Gastrocnemius medialis (tissue), 4 donors: Measurements from ENCODE around the gene TFAP2A.

Source experiments
- CTCF ChIP-seq, 5 experiments: fragments of 450-650 bp in 3 of 5; fragments of 200-600 bp in 2 of 5; sonication (generic) in 2 of 5; IDR thresholded peaks in 4 of 5; conservative IDR thresholded peaks in 1 of 5; 1 replicate in 4 of 5; 2 replicates in 1 of 5; pipeline ENCODE4 v1.5.1; 2016 to 2019; ENCODE audit warnings: antibody characterized with exemption in 5 of 5, mild to moderate bottlenecking in 3 of 5, moderate library complexity in 3 of 5
- POLR2A ChIP-seq, 2 donors: fragments of 450-650 bp; IDR thresholded peaks; one replicate each; pipeline ENCODE4 v1.6.1; 2017; ENCODE audit warnings: antibody characterized with exemption in 2 of 2, mild to moderate bottlenecking in 2 of 2, moderate library complexity in 2 of 2

- TF ChIP-seq CTCF (IDR thresholded peaks at IDR 0.05 in 4 of 5, conservative IDR thresholded peaks at IDR 0.05 in 1 of 5): no peak
- TF ChIP-seq POLR2A (IDR thresholded peaks at IDR 0.05): no peak
Observed at GRCh38 chr6:10433322-10433721, 18.4 kb upstream of the TFAP2A start.
